C4-2B (cell line): Measurements from ENCODE around the gene SFXN3.

ENCODE experiments used
- H3K27ac ChIP-seq: fragments of 450-650 bp; 2 replicates; pipeline ENCODE4 v1.5.1; 2017
- ZFX ChIP-seq: fragments of 450-650 bp; IDR thresholded peaks from 2 replicates; pipeline ENCODE4 v1.6.1; 2017
- TF ChIP-seq, protein P1 (sequence below): fragments of 450-650 bp; conservative IDR thresholded peaks from 2 replicates; pipeline ENCODE4 v1.5.1; 2017; ENCODE audit warnings: mild to moderate bottlenecking

The SFXN3 gene

DNA sequence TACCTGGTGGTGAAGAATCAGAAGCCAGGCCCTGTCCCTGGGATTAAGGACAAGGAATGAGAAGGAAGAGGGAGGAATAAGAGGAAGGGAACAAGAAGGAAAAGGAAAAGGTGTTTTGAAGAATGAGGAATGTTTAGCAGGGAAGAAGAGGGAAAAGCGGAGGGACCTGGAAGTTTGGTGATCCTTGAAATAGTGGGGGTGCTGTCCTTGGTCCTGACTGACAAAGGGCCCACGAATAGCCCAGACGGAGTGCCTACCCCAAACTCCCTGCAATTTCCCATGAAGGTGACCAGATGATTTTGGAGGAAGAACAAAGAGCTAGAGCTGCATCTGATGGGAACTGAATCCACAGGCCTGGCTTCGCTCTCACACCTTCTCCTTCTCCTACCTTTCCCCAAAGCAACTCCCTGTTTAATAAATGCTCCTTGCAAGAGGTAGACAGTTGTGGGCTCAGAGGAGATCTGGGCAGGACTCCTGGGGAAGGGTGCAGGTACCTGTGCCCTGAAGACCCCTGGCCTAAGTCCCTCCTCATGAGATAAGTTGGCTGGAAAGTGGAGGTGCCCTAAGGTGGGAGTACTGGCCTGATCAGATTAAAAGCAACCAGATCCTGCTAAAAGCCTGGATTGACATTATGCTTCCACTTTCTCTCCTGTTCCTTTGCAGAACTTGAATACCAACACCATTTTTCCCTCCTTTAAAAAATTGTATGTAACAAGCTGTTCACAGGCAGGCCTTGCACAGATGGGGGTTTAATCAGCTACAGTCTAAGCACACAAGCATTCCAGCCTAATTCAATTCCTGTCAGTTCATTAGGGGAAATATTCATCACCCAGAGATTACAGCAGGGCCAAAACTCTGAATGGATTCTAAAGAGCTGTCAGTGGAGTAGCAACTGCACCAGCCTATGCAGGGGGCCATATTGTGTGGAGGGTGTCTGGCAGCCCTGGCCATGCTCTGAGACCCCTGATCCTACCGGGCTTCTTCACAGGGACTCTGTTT, 50.2 kb downstream of the SFXN3 start:
- no peak overlapping the region for H3K27ac ChIP-seq
- TF ChIP-seq, protein P1, sequence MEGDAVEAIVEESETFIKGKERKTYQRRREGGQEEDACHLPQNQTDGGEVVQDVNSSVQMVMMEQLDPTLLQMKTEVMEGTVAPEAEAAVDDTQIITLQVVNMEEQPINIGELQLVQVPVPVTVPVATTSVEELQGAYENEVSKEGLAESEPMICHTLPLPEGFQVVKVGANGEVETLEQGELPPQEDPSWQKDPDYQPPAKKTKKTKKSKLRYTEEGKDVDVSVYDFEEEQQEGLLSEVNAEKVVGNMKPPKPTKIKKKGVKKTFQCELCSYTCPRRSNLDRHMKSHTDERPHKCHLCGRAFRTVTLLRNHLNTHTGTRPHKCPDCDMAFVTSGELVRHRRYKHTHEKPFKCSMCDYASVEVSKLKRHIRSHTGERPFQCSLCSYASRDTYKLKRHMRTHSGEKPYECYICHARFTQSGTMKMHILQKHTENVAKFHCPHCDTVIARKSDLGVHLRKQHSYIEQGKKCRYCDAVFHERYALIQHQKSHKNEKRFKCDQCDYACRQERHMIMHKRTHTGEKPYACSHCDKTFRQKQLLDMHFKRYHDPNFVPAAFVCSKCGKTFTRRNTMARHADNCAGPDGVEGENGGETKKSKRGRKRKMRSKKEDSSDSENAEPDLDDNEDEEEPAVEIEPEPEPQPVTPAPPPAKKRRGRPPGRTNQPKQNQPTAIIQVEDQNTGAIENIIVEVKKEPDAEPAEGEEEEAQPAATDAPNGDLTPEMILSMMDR, result no peak
- no peak for TF ChIP-seq ZFX

DNA sequence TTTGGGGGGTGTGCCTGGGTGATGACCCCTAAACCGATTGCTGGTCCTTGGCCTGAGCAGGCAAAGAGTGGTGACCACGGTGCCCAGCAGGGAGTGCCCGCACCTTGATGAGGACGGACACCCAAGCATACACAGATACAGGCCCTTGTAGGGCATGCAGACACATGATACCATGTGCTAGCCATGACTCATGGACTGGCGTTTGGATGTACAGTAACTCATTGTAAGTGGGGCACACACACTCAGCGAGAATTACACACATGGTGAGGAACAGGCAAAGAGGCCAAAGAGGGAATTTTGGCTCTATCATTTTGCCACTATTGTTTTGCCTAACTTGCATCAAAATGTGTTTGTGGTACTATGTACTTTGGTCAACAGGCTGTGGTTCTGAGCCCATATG, 54.8 kb downstream of the SFXN3 start:
- no peak for TF ChIP-seq ZFX
- H3K27ac ChIP-seq, result no peak overlapping the region

DNA sequence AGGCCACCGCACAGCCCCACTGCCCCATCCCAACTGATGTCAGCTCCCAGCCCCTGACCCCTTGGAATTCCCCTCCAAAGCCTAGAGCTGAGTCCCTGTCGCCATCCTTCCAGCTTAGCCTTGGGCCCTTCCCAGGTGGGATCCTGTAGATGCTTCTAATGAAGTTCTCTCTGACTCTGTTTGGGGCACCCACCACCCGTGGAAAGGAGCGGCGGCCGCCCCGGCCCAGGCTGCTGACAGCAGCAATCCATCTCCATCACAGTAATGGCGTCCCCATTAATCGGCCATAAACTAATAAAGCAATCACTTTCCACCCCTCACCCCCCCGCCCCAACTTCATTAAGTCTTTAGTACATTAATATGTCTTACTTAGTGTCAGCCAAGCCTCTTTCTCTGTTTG, 56.3 kb downstream of the SFXN3 start:
- TF ChIP-seq, protein P1, result no peak
- TF ChIP-seq ZFX, result no peak
- H3K27ac ChIP-seq, result no peak overlapping the region

DNA sequence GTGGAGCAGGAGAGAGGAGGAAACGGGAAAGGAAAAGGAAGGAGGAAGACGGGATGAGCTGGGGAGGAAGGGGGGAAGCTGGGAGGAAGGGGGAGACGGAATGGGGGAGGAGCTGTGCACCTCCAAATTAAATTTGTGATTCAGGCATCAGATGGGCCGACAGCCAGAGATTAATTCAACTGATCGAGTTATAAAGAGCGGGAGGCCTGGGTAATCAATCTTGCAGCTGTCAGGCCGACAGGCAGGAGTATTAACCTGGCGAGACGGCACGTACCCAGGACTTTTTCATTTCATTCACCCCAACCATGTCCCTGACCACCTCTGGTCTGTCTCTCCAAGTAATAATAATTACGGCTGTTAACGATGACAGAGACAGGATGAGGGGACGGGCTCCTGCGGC, 56.9 kb downstream of the SFXN3 start:
- TF ChIP-seq, protein P1, result no peak

DNA sequence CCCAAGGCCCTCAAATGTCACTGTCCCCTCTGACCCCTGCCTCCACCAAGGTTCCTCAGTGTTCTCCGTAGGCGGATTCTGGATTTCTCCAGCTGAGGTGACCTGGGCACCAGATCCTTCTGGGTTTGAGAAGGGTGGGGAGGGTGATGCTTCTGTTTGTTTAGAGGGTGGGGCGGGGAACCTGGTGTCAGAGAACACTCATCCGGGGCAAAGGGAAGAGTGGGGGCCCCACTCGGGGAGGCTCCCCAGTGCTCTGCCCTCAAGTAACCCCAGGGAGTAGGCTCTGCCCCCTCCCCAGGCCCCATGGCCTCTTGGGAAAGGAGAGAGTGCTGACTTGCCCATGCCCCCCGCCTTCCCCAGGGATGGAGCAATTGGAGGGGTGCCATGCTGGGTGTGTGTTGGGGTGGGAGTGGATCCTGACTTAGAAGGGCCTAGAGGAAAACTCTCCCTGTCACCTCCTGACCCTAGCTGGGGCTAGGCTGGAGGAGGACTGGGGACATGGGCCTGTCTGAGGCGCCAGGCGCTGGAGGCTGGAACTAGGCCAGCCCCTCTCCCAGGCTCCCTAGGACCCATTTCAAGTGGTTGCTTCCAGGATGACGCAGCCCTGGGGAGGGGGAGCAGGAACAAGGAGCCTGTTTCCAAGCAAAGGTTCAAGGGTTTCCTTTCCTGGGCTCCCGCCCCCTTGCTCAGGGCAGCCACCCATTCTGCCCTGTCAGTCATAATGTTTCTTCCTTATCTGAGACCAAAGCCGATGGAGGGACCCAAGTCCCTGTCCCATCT, 58.7 kb downstream of the SFXN3 start:
- TF ChIP-seq ZFX, result no peak
- TF ChIP-seq, protein P1, result no peak
- no peak overlapping the region for H3K27ac ChIP-seq

More for the DNA sequence above, 56.9 kb downstream of the SFXN3 start:
- no peak overlapping the region for H3K27ac ChIP-seq

DNA sequence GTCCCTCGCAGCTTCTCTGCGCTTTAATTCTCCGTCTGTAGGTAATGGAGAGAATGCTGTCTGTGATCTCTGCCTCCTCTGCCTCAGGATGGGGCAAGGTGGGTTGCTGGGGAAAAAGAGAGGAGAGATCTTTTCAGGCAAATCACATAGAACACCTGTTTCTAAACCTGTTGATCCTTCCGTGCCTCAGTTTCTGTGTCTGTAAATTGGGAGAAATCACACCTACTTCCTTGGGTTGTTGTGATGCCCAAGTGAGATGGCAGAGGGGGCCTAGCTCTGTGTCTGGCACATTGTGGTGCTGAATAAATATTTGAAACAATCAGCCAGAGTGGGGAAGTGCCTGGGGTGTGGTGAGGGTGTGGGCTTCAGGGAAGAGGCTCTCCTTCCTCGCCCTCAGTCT, 59.6 kb downstream of the SFXN3 start:
- no peak overlapping the region for H3K27ac ChIP-seq
- TF ChIP-seq, protein P1, result no peak
- TF ChIP-seq ZFX, result no peak
